Trophoblast cell (in vitro differentiated cells and primary cell): ENCODE results near the gene WDR27.

Source experiments
- DNase-seq, 2 donors: peaks; one replicate each; pipeline ENCODE4 v3.0.0-alpha.2; 2016
- H2AFZ ChIP-seq: 2 replicates; pipeline ENCODE4 v1.6.1; 2013; ENCODE audit warnings: low read length, moderate library complexity, mild to moderate bottlenecking; ENCODE audit not compliant: insufficient read depth, poor library complexity
- H2AK5ac ChIP-seq: 2 replicates; pipeline ENCODE4 v1.6.1; 2013; ENCODE audit warnings: mild to moderate bottlenecking, low read length
- H2BK120ac ChIP-seq: 2 replicates; pipeline ENCODE4 v1.6.1; 2013; ENCODE audit warnings: low read length, mild to moderate bottlenecking, moderate library complexity; ENCODE audit not compliant: insufficient read depth, poor library complexity
- H2BK12ac ChIP-seq: 2 replicates; pipeline ENCODE4 v1.6.1; 2013; ENCODE audit warnings: mild to moderate bottlenecking, low read length, moderate library complexity
- H2BK5ac ChIP-seq: 2 replicates; pipeline ENCODE4 v1.6.1; 2013; ENCODE audit warnings: low read length, low read depth, moderate library complexity, mild to moderate bottlenecking; ENCODE audit not compliant: poor library complexity
- H3K14ac ChIP-seq: 2 replicates; pipeline ENCODE4 v1.6.1; 2013; ENCODE audit warnings: mild to moderate bottlenecking, low read length
- H3K18ac ChIP-seq: 2 replicates; pipeline ENCODE4 v1.6.1; 2013; ENCODE audit warnings: mild to moderate bottlenecking, low read length
- H3K23ac ChIP-seq: 2 replicates; pipeline ENCODE4 v1.6.1; 2013; ENCODE audit warnings: low read length
- H3K27ac ChIP-seq: 2 replicates; pipeline ENCODE4 v1.5.1; 2013; ENCODE audit warnings: low read depth, mild to moderate bottlenecking, inconsistent platforms, low read length, moderate library complexity
- H3K27me3 ChIP-seq: 2 replicates; pipeline ENCODE4 v1.6.1; 2013; ENCODE audit warnings: inconsistent platforms, mild to moderate bottlenecking, low read length, moderate library complexity; ENCODE audit not compliant: insufficient read depth
- H3K36me3 ChIP-seq, 2 experiments: 1 replicate in 1 of 2; 2 replicates in 1 of 2; pipeline ENCODE4 v1.6.1; 2013; ENCODE audit warnings: low read length in 2 of 2, mild to moderate bottlenecking in 2 of 2, moderate library complexity in 1 of 2; ENCODE audit not compliant: insufficient read depth in 2 of 2, control insufficient read depth in 1 of 2
- H3K4ac ChIP-seq: 2 replicates; pipeline ENCODE4 v1.6.1; 2013; ENCODE audit warnings: low read depth, mild to moderate bottlenecking, low read length, moderate library complexity
- H3K4me1 ChIP-seq, 2 experiments: 1 replicate in 1 of 2; 2 replicates in 1 of 2; pipeline ENCODE4 v1.6.1; 2013; ENCODE audit warnings: low read length in 2 of 2, mild to moderate bottlenecking in 2 of 2, moderate library complexity in 1 of 2; ENCODE audit not compliant: insufficient read depth in 2 of 2, control insufficient read depth in 1 of 2
- H3K4me2 ChIP-seq: 2 replicates; pipeline ENCODE4 v1.6.1; 2013; ENCODE audit warnings: inconsistent platforms, mild to moderate bottlenecking, low read length, moderate library complexity
- H3K4me3 ChIP-seq: 2 replicates; pipeline ENCODE4 v1.5.1; 2013; ENCODE audit warnings: mild to moderate bottlenecking, low read depth, low read length, inconsistent platforms
- H3K79me1 ChIP-seq: one replicate; pipeline ENCODE4 v1.6.1; 2013; ENCODE audit warnings: low read length
- H3K79me2 ChIP-seq: 2 replicates; pipeline ENCODE4 v1.6.1; 2013; ENCODE audit warnings: low read length, mild to moderate bottlenecking; ENCODE audit not compliant: control insufficient read depth, insufficient read depth, poor library complexity
- H3K9ac ChIP-seq: 2 replicates; pipeline ENCODE4 v1.6.1; 2013; ENCODE audit warnings: mild to moderate bottlenecking, low read length
- H3K9me3 ChIP-seq: 2 replicates; pipeline ENCODE4 v1.6.1; 2013; ENCODE audit warnings: low read depth, mild to moderate bottlenecking, control low read depth, inconsistent platforms, low read length; ENCODE audit not compliant: insufficient read depth
- H4K12ac ChIP-seq: 2 replicates; pipeline ENCODE4 v1.6.1; 2013; ENCODE audit warnings: low read depth, mild to moderate bottlenecking, low read length, moderate library complexity
- H4K8ac ChIP-seq: 2 replicates; pipeline ENCODE4 v1.6.1; 2013; ENCODE audit warnings: low read depth, mild to moderate bottlenecking, low read length, moderate library complexity
- H4K91ac ChIP-seq: one replicate; pipeline ENCODE4 v1.6.1; 2013; ENCODE audit warnings: low read depth, mild to moderate bottlenecking, low read length, moderate library complexity
- WGBS: extraction: QIAGEN DNeasy Blood & Tissue Kit; methylation state at CpG from one replicate; pipeline ENCODE4 v1.1.7; 2013; ENCODE audit warnings: missing lambda C conversion rate; ENCODE audit not compliant: insufficient read length, insufficient coverage; ENCODE audit errors: extremely low coverage; 5-methylcytosine and 5-hydroxymethylcytosine counted together

WDR27 gene

DNA sequence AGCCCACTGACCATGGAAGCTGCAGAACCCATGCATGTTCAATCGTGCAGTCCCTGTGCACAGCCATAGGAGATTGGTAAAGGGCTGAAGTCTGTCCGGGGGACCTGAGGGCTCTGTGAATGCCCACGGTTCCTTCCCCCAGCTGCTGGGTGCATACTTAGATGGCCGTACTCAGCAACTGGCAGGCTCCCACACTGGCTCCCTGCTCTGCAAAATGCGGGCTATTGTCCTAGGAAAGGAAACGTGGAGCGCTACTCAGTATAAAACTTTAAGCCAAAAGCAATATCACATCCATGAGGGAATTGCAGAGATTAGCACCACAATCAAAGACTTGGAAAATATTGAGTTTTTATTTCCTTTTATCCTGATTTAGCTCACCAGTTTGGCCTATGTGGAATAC, 202.0 kb downstream of the WDR27 start:
- no peaks in the 10 kb centered on the region for H3K79me1 ChIP-seq

DNA sequence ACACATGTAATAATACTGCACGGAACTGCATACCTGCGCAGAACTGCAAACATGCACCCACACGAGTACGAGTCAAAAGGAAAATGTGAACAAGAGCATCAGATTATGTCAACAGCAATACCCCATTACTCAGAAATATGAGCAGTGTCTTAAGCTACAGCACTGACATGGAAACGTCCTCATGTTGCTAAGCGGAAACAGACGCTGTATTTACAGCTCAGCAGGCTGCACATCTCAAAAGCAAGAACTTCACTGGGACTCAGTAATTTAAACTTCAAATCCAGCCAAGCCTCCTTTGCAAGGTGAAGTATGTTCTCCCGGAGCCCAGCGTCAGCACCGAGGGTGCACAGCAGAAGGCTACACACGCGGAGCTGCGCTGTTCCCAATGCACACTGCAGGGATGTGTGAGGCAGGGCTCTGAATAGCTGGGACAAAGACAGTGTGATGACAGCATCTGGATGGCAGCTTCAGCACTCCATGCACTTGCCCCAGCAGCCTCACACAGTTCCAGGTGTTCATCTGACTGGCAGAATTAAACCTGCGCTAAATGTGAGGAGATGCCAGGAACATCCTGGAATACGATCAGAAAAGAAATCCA, 202.8 kb downstream of the WDR27 start:
- Histone ChIP-seq H2BK120ac (no peak overlapping the region), H2BK5ac (no peak overlapping the region), H3K14ac (no peak overlapping the region), H3K9ac (no peak overlapping the region), H2AFZ (no peak overlapping the region), H2AK5ac (no peak overlapping the region), H3K79me1 (no peaks in the 10 kb centered on the region), H2BK12ac (no peak overlapping the region), H3K36me3 (no peaks in the 10 kb centered on the region), H3K9me3 (no peaks in the 10 kb centered on the region), H3K4me1 (no peaks in the 10 kb centered on the region), H3K27me3 (no peaks in the 10 kb centered on the region), H3K23ac (no peak overlapping the region), H3K27ac (no peak overlapping the region), H3K79me2 (no peaks in the 10 kb centered on the region), H4K91ac (no peak overlapping the region), H3K4me3 (no peak overlapping the region), H4K8ac (no peak overlapping the region), H4K12ac (no peak overlapping the region), H3K4ac (no peak overlapping the region), H3K18ac (no peak overlapping the region), H3K4me2 (no peak overlapping the region)
- DNase-seq, result no peak
- WGBS, result no CpG with 5 or more reads among the region's 15 CpGs

More for the DNA sequence above, 202.0 kb downstream of the WDR27 start:
- Histone ChIP-seq H2BK120ac (no peak overlapping the region), H3K9ac (no peak overlapping the region), H3K79me2 (no peaks in the 10 kb centered on the region), H4K12ac (no peak overlapping the region), H3K23ac (no peak overlapping the region), H3K18ac (no peak overlapping the region), H3K4ac (no peak overlapping the region), H3K4me1 (no peaks in the 10 kb centered on the region), H3K27me3 (no peaks in the 10 kb centered on the region), H3K36me3 (no peaks in the 10 kb centered on the region), H2BK5ac (no peak overlapping the region), H3K4me3 (no peak overlapping the region), H3K4me2 (no peak overlapping the region), H3K14ac (no peak overlapping the region), H3K27ac (no peak overlapping the region), H2AK5ac (no peak overlapping the region), H2AFZ (no peak overlapping the region), H2BK12ac (no peak overlapping the region), H3K9me3 (no peaks in the 10 kb centered on the region), H4K8ac (no peak overlapping the region), H4K91ac (no peak overlapping the region)
- no peak for DNase-seq
- no CpG with 5 or more reads among the region's 7 CpGs for WGBS

DNA sequence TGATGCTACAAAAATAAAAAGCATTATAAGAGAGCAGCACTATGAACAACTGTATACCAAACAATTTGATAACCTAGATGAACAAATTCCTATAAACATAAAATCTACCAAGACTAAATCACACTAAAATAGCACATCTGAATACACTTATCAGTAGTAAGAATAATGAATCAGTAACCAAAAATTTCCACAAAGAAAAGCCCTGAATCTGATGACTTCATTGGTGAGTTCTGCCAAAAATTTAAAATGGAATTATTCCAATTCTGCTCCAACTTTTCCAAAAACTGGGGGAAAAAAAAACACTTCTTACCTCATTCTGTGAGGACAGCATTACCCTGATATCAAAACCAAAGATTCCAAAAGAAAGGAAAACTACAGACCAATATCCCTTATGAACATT, 206.2 kb downstream of the WDR27 start:
- Histone ChIP-seq H4K12ac (no peak overlapping the region), H2BK120ac (no peak overlapping the region)
- DNase-seq, result no peak

DNA sequence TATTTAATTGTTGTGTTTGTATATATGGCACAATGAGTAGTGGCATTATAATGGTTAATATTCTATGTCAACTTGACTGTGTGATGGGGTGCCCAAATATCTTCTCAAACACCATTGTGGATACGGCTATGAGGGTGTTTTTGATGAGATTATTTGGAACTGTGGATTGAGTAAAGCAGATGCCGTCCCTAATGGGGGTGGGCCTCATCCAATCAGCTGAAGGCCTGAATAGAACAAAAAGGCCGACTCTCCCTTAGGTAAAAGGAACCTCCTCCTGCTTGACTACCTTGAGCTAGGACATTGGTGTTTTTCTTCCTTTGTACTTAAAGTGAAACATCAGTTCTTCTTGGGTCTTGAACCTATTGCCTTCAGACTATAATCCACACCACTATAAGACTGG, 207.8 kb downstream of the WDR27 start:
- no peak overlapping the region for H3K4ac ChIP-seq
- no peaks in the 10 kb centered on the region for H3K79me1 ChIP-seq
- no peak overlapping the region for H3K14ac ChIP-seq
- H2AK5ac ChIP-seq, result no peak overlapping the region
- WGBS, result no CpG with 5 or more reads among the region's 3 CpGs
- DNase-seq, result no peak
- no peak overlapping the region for H3K23ac ChIP-seq
- H3K79me2 ChIP-seq, result no peaks in the 10 kb centered on the region
- no peak overlapping the region for H3K4me3 ChIP-seq
- no peaks in the 10 kb centered on the region for H3K36me3 ChIP-seq
- H2BK12ac ChIP-seq, result no peak overlapping the region
- no peak overlapping the region for H2AFZ ChIP-seq
- H2BK120ac ChIP-seq, result no peak overlapping the region
- H3K18ac ChIP-seq, result no peak overlapping the region
- H3K9ac ChIP-seq, result no peak overlapping the region
- H3K27me3 ChIP-seq, result no peaks in the 10 kb centered on the region
- no peak overlapping the region for H3K4me2 ChIP-seq
- H3K9me3 ChIP-seq, result no peaks in the 10 kb centered on the region
- H4K91ac ChIP-seq, result no peak overlapping the region
- H3K4me1 ChIP-seq, result no peaks in the 10 kb centered on the region
- H2BK5ac ChIP-seq, result no peak overlapping the region
- no peak overlapping the region for H4K8ac ChIP-seq
- no peak overlapping the region for H3K27ac ChIP-seq
- no peak overlapping the region for H4K12ac ChIP-seq

More for the DNA sequence above, 206.2 kb downstream of the WDR27 start:
- no peak overlapping the region for H4K8ac ChIP-seq
- no peak overlapping the region for H2AFZ ChIP-seq
- H3K14ac ChIP-seq, result no peak overlapping the region
- H3K79me2 ChIP-seq, result no peaks in the 10 kb centered on the region
- H2BK12ac ChIP-seq, result no peak overlapping the region
- H3K27me3 ChIP-seq, result no peaks in the 10 kb centered on the region
- H3K4me1 ChIP-seq, result no peaks in the 10 kb centered on the region
- H3K9ac ChIP-seq, result no peak overlapping the region
- H3K4me2 ChIP-seq, result no peak overlapping the region
- H3K79me1 ChIP-seq, result no peaks in the 10 kb centered on the region
- no peaks in the 10 kb centered on the region for H3K36me3 ChIP-seq
- H3K9me3 ChIP-seq, result no peaks in the 10 kb centered on the region
- H3K4me3 ChIP-seq, result no peak overlapping the region
- no peak overlapping the region for H4K91ac ChIP-seq
- H2BK5ac ChIP-seq, result no peak overlapping the region
- H3K18ac ChIP-seq, result no peak overlapping the region
- H3K23ac ChIP-seq, result no peak overlapping the region
- no peak overlapping the region for H3K4ac ChIP-seq
- no peak overlapping the region for H3K27ac ChIP-seq
- no peak overlapping the region for H2AK5ac ChIP-seq
